RWPE1 (cell line): ENCODE data around the gene INKA2.

ENCODE experiments used
- CTCF ChIA-PET: fragments of 350-600 bp; sonication (Branson Sonifier 250); formaldehyde crosslinking; extraction: SDS; loops from one replicate; lab custom pipeline; 2021; lab: Yijun Ruan, JAX
- POLR2A ChIA-PET: fragments of 400-600 bp; formaldehyde crosslinking; extraction: SDS; loops from one replicate; lab custom pipeline; 2020; ENCODE audit warnings: antibody characterized with exemption; ENCODE audit not compliant: low non-redundant PET; lab: Yijun Ruan, JAX
- DNase-seq: peaks from one replicate; pipeline ENCODE4 v3.0.0; 2012; ENCODE audit warnings: low spot score
- H3K27ac ChIP-seq: fragments of 450-650 bp; 2 replicates; pipeline ENCODE4 v1.5.1; 2017
- TF ChIP-seq, protein P1 (sequence below): fragments of 450-650 bp; conservative IDR thresholded peaks from 2 replicates; pipeline ENCODE4 v1.5.1; 2017; ENCODE audit warnings: low read depth, mild to moderate bottlenecking

The INKA2 gene

GRCh38 chr1:111725192-111725591 lies 14.0 kb downstream of the INKA2 start:
- TF ChIP-seq, protein P1, sequence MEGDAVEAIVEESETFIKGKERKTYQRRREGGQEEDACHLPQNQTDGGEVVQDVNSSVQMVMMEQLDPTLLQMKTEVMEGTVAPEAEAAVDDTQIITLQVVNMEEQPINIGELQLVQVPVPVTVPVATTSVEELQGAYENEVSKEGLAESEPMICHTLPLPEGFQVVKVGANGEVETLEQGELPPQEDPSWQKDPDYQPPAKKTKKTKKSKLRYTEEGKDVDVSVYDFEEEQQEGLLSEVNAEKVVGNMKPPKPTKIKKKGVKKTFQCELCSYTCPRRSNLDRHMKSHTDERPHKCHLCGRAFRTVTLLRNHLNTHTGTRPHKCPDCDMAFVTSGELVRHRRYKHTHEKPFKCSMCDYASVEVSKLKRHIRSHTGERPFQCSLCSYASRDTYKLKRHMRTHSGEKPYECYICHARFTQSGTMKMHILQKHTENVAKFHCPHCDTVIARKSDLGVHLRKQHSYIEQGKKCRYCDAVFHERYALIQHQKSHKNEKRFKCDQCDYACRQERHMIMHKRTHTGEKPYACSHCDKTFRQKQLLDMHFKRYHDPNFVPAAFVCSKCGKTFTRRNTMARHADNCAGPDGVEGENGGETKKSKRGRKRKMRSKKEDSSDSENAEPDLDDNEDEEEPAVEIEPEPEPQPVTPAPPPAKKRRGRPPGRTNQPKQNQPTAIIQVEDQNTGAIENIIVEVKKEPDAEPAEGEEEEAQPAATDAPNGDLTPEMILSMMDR = no peak
- POLR2A ChIA-PET = no interaction called here
- no peak for DNase-seq
- CTCF ChIA-PET = interaction anchor here (0.8 to 1.2 kb wide), 2 partner anchors 22 to 243 kb away, joined by 3 to 4 read pairs; no protein-coding TSS in a partner anchor
- H3K27ac ChIP-seq = peak overlapping the region; percentile 42

- ChIA-PET POLR2A (no interaction called here), CTCF (no interaction called here)
- no peak overlapping the region for H3K27ac ChIP-seq
- no peak for DNase-seq
- TF ChIP-seq, protein P1 = no peak
These were observed 15.3 kb downstream of the INKA2 start for GRCh38 chr1:111723871-111724270.

DNA sequence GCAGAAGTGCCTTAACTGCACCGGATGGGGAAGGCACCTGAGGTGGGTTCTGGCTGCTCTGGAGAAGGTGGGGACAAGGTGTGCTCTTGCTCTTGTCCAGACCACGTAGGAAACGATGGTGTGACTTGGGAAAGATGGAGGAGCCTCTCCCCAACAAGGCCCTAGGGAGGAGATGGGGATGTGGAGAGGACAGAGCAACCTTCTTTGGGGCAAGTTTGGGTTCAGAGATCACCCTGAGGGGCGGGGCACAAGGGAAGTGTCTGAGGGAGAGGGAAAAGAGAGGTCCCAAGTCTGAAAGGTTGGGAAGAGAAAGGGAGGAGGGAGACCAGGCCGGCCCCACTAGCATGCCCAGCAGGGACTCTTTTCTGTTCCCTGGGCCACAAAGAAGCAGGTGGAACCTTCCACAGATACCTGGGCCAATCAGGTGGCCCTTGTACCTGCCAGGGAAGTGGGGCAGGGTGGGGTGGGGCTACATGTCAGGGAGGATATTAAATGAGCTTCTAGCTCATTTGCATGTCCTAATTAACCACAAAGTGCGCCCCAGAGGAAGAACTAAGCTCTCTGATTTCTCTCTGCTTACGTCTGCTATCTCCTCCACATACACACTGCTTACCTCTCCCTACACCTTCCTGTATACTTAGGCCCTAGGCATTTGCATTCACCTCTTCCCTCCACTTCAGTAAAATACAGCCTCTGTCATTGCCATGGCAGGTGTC lies 15.9 kb downstream of the INKA2 start:
- ChIA-PET POLR2A (no interaction called here), CTCF (no interaction called here)
- no peak overlapping the region for H3K27ac ChIP-seq
- TF ChIP-seq, protein P1 = no peak
- no peak for DNase-seq

DNA sequence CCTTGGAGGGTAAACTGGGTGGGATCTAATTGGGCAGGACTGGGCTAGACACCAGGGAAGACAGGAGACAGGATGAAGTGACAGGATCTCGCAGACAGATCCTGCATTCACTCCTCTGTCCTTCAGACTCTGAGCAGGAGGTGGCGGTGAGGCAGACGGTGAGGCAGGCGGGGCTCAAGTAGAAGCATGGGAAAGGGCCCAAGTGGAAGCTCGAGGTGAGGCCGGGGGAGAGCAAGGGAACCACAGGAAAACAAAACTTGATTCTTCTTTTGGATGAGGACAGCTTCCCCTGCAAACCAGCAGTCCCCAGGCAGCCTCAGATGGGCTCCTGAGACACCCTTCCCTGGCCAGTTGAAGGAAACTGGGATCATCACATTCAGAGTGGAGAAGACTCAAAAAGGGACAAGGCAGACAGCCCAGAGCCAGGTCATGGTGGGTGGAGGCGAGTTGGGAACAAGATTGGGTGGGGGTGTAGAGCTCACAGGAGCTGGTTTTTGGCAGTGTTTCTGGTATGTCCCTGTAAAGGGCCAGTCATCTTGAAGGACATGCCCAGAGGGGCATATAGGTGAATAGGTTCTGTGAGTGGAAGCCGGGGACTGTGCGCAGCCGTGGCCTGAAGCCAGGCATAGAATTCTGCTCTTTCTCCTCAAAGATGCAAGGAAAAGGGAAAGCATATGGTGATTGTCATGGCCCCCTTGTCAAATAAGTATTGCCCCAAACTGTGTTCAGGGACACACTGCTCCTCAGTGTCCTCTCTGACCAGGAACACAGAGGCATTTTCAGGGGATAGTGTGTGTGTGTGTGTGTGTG lies 18.0 kb downstream of the INKA2 start:
- POLR2A ChIA-PET = interaction anchor here (0.6 kb wide), 1 partner anchor 42 kb away, joined by 4 read pairs; no protein-coding TSS in a partner anchor
- TF ChIP-seq, protein P1 = no peak
- H3K27ac ChIP-seq = peak overlapping the region; percentile 59
- CTCF ChIA-PET = interaction anchor here (0.7 kb wide), 1 partner anchor 14 kb away, joined by 3 read pairs; no protein-coding TSS in a partner anchor
- DNase-seq = no peak

- CTCF ChIA-PET = interaction anchor here (0.6 to 0.7 kb wide), 2 partner anchors 13 to 746 kb away, joined by 3 read pairs; no protein-coding TSS in a partner anchor
- DNase-seq = no peak
- TF ChIP-seq, protein P1 = no peak
- POLR2A ChIA-PET = interaction anchor here (0.6 kb wide), 1 partner anchor 43 kb away, joined by 4 read pairs; no protein-coding TSS in a partner anchor
- peak overlapping the region; percentile 59 for H3K27ac ChIP-seq
These were observed 18.8 kb downstream of the INKA2 start for GRCh38 chr1:111720274-111720976.
